IgD-negative memory B cell (primary cell): Measurements from ENCODE around the gene XAGE1B. TPM values are rescaled to one million over a fixed set of nuclear protein-coding genes. Genes with fewer than 3 reads are reported as not detected.
"Not testable (repeated sequence)": the region's sequence is repeated elsewhere in the genome, so short reads cannot be mapped to it uniquely, and the experiment has no call there.

Experiments used
- H3K27ac Mint-ChIP-seq, 3 donors: one replicate each; pipeline ENCODE4 v1.8.0; 2020 to 2022; ENCODE audit warnings: mild to moderate bottlenecking in 3 of 3, mixed read lengths in 3 of 3, moderate library complexity in 1 of 3
- H3K27me3 Mint-ChIP-seq: one replicate; pipeline ENCODE4 v1.8.0; 2021; ENCODE audit warnings: mixed read lengths
- H3K36me3 Mint-ChIP-seq: one replicate; pipeline ENCODE4 v1.8.0; 2020; ENCODE audit warnings: mild to moderate bottlenecking, mixed read lengths
- H3K4me1 Mint-ChIP-seq, 3 donors: one replicate each; pipeline ENCODE4 v1.8.0; 2020 to 2022; ENCODE audit warnings: mixed read lengths in 3 of 3, mild to moderate bottlenecking in 1 of 3
- H3K4me3 Mint-ChIP-seq, 4 donors: one replicate each; pipeline ENCODE4 v1.8.0; 2020 to 2022; ENCODE audit warnings: mild to moderate bottlenecking in 4 of 4, mixed read lengths in 4 of 4, moderate library complexity in 3 of 4
- H3K9me3 Mint-ChIP-seq, 3 donors: one replicate each; pipeline ENCODE4 v1.8.0; 2020 to 2021; ENCODE audit warnings: mixed read lengths in 3 of 3, mild to moderate bottlenecking in 1 of 3
- polyA plus RNA-seq: library from polyadenylated mRNA; unstranded; fragments of 300-500 nt; fragmentation: Illumina TruSeq; gene quantifications from one replicate; pipeline ENCODE4 v1.2.3, GENCODE V29; 2021

Gene XAGE1B, protein sequence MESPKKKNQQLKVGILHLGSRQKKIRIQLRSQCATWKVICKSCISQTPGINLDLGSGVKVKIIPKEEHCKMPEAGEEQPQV
- not detected for polyA plus RNA-seq

DNA sequence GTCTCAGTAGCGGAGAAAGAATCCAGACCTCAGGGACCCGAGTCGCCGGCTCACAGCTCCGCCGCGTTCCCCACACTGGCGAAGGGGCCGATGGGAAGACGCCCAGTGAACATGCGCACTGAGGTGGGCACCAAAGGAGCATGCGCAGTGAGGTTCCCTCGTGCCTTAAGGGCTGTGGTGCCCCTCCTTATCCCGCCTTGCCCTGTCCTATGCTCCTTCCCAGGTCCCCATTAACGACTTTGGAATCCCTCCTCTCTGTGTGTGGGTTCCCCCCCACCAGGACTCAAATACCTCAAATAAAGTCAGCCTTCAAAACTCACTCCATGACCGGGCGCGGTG lies at the start of gene XAGE1B:
XAGE1B (minus strand) TSS at position 77 of the 339 bp plus-strand sequence. CDS start 1,536 bp downstream, outside the sequence.
- H3K4me1 Mint-ChIP-seq, H3K27ac Mint-ChIP-seq, H3K4me3 Mint-ChIP-seq, H3K9me3 Mint-ChIP-seq, H3K27me3 Mint-ChIP-seq, H3K36me3 Mint-ChIP-seq: not testable (repeated sequence)

DNA sequence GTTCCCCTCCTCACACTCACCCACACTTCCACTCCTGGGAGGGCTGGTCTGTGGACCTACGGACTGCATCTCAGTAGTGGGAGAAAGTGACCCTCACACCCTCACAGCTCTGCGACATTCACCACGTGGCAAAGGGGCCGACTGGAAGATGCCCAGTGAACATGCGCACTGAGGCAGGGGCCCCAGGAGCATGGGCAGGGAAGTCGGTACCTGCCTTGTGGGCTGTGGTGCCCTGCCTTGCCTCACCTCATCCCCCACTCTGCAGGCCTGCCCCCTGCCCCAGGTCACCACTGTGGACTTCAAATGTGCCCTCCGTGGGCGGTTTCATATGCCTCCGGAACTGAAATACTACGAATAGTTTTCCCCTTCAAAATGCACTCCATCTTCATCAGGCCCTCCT lies 46.2 kb upstream of the XAGE1B start:
- H3K27ac Mint-ChIP-seq = no peak overlapping the region
- peaks cover 2% of the 10 kb centered on the region for H3K36me3 Mint-ChIP-seq
- no peaks in the 10 kb centered on the region for H3K9me3 Mint-ChIP-seq
- peaks cover 0 to 1% (median 0%) of the 10 kb centered on the region in 3 donors for H3K4me1 Mint-ChIP-seq
- H3K27me3 Mint-ChIP-seq = peaks cover 4% of the 10 kb centered on the region
- no peak overlapping the region for H3K4me3 Mint-ChIP-seq

DNA sequence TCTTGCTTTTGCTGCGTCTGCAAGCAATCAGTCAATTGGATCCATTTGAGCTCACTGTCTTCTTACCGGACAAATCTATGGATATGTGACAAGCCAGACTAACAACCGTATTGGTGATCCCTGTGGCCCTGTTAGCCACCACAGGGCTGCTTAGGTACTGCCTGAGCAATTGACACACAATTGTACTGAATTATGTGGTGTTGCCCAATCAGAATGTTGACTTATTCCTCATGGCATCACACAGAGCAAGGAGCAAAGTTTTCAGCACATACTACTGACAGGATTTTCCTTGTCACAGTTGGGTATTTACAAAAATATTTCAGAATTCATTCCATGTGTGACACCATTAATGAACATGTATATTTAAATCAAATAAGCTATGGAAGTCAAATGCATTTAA lies 41.3 kb upstream of the XAGE1B start:
- H3K4me1 Mint-ChIP-seq = no peaks in the 10 kb centered on the region
- H3K27ac Mint-ChIP-seq = no peak overlapping the region
- no peak overlapping the region for H3K4me3 Mint-ChIP-seq
- no peaks in the 10 kb centered on the region for H3K36me3 Mint-ChIP-seq
- no peaks in the 10 kb centered on the region for H3K27me3 Mint-ChIP-seq
- H3K9me3 Mint-ChIP-seq = no peaks in the 10 kb centered on the region

DNA sequence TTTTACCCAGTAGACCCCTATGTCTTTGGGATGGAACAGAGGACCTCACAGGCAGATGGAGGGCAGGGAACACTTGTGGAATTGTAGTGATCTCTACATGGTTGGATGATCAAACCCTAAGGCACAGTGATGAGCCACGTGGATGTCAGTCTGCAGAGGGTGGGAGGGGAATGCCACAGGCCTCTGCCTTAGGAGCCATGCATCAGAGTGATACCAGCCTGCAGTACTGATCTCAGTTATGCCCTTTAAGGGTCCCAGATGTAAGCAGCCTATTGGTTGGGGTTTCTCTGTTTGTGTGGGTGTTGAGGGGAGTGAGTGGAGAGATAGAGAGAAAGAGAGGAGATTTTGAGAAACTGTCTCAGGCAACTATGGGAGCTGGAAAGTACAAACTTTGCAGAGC lies 39.9 kb upstream of the XAGE1B start:
- Mint-ChIP-seq H3K36me3 (no peaks in the 10 kb centered on the region), H3K9me3 (no peaks in the 10 kb centered on the region), H3K4me3 (no peak overlapping the region), H3K27ac (no peak overlapping the region), H3K27me3 (no peaks in the 10 kb centered on the region), H3K4me1 (no peaks in the 10 kb centered on the region)

DNA sequence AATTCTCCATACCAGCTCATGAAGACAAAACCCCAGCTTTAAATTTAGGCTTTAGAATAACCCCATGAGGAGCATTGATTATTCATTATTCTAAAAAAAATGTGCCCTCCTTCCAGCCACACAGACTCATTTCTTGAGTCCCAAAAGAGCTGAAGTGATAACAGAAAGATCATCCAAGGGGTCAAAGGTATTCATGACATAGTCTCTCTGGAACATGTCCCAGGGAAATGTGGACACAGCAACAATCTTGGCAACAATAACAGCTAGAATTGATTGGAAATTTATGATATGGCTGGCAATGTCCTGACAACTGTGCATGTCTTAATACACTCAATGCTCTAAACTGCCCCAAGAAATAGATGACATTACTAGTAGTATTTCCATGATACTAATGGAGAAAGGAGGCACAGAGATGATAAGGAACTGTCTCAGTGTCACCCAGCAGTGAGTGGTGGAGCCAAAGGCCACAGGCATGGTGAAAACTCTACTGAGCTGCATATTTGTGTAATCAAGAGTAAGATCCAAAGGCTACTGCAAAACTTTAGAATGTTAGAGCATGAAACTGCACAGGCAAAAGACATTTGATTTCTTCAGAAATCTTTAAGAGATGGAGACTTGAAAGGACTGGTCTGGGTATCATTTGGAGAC lies 37.3 kb upstream of the XAGE1B start:
- Mint-ChIP-seq H3K27ac (no peak overlapping the region), H3K27me3 (peaks cover 1% of the 10 kb centered on the region), H3K36me3 (no peaks in the 10 kb centered on the region), H3K9me3 (no peaks in the 10 kb centered on the region), H3K4me3 (no peak overlapping the region), H3K4me1 (no peaks in the 10 kb centered on the region)

DNA sequence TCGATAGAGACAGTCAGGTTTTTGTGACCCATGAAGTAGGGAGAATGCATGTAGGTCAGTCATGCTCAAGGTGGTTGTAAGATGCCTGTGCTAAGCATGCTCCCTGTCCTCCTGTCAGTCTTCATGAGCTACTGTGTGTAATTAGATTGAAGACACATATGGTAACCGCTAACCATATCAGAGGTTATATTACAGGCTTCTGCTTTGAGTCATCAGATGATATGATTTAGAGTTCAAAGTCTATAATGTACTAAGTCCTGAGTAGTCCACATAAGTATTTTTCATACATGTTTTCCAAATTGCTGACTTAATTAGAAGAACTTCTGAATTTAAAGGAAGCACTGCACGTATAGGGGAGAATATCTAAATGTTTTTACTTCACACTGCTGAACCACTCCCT lies 31.9 kb upstream of the XAGE1B start:
- H3K27ac Mint-ChIP-seq, H3K4me1 Mint-ChIP-seq, H3K4me3 Mint-ChIP-seq, H3K9me3 Mint-ChIP-seq, H3K36me3 Mint-ChIP-seq, H3K27me3 Mint-ChIP-seq: not testable (repeated sequence)

DNA sequence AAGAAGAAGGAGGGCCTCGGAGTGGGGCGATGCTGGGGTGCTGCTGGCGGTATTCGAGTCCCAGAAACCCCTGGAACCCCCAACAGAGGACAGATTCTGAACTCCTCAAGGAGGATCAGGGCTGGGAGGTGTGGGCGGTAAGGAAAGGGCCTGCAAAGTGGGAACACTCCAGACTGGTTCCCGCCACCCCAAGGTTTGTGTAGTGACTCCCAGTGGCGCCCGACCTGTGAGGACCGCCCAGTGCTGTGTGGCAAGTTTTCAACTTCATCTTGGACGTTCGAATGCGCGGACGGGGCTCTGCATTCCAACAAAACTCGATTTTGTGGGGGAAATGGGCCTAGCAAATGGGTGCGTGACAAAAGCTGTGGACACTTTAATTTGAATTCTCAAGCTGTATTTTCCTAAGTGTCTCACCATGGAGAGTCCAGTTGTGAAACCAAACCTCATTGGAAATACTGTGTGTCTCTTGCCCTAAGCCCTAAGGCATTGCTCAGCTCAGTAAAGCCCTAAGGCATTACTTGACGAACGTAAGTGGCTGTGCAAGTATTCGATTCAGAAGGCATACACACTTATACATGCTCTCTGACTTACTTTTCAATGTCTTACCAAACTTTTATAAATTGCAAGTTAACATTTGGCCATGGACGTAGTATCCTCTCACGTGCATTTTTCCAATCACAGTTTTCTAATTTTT lies 27.4 kb upstream of the XAGE1B start:
- Mint-ChIP-seq H3K4me1 (no peaks in the 10 kb centered on the region), H3K9me3 (no peaks in the 10 kb centered on the region), H3K4me3 (no peak overlapping the region), H3K27me3 (no peaks in the 10 kb centered on the region), H3K36me3 (no peaks in the 10 kb centered on the region), H3K27ac (no peak overlapping the region)

DNA sequence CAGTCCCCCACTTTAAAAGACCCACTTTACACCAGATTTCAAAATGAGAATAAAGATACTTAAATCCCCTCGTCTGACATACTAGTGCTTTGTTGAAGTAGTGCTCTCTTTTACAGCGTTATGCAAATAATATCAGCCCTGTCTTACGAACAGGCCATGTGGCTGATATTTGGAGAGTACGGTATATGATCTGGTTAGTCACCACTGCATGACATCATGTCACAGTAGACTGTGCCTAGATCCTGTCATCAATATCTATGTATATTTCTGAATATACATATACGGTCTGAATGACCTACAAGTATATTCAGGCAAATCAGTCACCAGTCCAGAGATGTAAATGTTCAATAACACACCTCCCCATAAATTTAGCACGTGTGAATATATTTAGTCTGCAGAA lies 25.4 kb upstream of the XAGE1B start:
- no peaks in the 10 kb centered on the region for H3K27me3 Mint-ChIP-seq
- no peaks in the 10 kb centered on the region for H3K36me3 Mint-ChIP-seq
- no peaks in the 10 kb centered on the region for H3K9me3 Mint-ChIP-seq
- no peaks in the 10 kb centered on the region for H3K4me1 Mint-ChIP-seq
- no peak overlapping the region for H3K27ac Mint-ChIP-seq
- no peak overlapping the region for H3K4me3 Mint-ChIP-seq

DNA sequence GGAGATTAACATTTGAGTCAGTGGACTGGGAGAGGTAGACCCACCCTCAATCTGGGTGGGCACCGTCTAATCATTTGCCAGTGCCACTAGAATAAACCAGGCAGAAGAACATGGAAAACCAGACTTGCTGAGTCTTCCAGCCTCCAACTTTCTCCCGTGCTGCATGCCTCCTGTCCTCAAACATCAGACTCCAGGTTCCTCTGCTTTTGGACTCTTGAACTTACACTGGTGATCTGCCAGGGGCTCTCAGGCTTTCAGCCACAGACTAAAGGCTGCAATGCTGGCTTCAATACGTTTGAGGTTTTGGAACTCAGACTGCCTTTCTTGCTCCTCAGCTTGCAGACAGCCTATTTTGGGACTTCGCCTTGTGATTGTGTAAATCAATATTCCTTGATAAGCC lies 24.2 kb upstream of the XAGE1B start:
- not testable (repeated sequence) for H3K27ac Mint-ChIP-seq, H3K4me3 Mint-ChIP-seq, H3K4me1 Mint-ChIP-seq, H3K36me3 Mint-ChIP-seq, H3K27me3 Mint-ChIP-seq, H3K9me3 Mint-ChIP-seq

DNA sequence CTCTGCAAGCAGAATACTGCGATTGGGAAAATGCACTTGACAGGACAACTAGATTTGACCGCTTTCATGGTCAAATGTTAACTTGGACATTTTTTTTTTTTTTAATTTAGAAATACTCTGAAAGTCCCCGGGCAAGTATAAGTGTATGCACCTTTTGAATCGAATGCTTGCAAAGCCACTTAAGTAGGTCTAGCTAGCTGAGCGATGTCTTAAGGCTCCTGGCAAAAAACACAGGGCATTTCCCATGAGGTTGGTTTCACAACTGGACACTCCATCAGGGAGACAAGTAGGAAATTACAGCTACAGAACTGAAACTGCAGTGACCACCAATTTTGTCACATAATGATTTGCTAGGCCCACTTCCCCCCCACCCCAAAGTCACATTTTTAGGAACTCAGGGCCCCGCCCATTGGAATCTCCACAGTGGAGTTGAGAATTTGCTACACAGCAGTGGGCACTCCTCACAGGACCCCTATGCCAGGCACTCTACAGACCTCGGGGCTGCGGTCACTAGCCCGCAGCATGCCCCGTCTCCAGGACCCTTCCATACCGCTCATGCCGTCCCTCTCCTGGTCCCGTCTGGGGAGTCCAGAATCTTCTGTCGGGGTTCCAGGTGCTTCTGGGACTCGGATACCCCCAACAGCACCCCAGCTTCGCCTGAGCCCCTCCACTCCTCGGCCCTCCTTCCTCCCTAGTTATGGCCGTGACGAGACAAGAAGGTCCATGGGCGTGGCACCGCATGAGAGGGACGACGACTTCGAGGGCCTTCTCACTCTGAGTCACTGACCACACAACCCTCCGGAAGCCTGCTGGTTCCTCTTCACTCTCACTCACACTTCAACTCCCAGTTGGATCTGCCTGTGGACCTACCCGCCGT lies 515 bp downstream of the XAGE1B start:
- not testable (repeated sequence) for H3K36me3 Mint-ChIP-seq, H3K27me3 Mint-ChIP-seq, H3K4me3 Mint-ChIP-seq, H3K9me3 Mint-ChIP-seq, H3K4me1 Mint-ChIP-seq, H3K27ac Mint-ChIP-seq

DNA sequence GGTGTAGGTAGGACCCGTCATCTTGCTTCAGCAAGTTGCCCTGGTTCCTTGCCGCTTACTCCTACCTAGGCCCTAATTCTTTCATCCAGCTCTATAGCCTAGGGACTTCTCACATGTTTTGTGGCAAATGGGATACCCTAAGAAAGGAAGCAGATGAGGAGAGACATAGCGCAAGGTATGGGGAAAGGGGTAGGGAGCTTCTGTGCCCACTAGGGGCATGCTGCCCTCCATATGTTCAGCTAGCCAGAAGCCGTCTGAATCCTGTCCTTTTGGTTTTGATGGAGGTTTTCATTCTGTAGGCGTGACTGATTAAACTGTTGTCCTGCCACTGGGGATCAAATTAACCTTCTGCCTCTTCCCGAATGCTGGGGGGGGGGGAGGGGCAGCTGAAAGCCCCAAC lies 5.7 kb downstream of the XAGE1B start:
- not testable (repeated sequence) for H3K36me3 Mint-ChIP-seq, H3K27me3 Mint-ChIP-seq, H3K9me3 Mint-ChIP-seq

DNA sequence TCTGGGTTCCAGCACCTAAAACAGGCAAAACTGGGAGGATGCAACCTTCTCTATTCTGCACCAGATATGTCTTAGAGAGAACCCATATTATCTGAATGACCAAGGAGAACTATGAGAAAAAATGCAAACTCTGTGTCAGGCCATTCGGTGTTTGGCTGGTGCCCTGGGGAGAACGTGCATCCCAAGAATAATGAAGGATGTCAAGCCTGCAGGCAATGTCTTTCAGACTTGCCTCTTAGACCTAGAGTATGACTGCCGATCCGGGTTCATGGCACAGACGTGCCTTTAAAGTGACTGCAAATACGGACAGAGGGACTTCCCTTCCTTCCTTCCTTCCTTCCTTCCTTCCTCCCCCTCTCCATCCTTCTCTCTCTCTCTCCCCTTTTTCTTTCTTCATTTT lies 6.9 kb downstream of the XAGE1B start:
- Mint-ChIP-seq H3K27ac (no peak overlapping the region), H3K9me3 (no peaks in the 10 kb centered on the region), H3K36me3 (peaks cover 2% of the 10 kb centered on the region), H3K4me1 (no peaks in the 10 kb centered on the region), H3K4me3 (no peak overlapping the region), H3K27me3 (peaks cover 5% of the 10 kb centered on the region)

More for the DNA sequence above, 5.7 kb downstream of the XAGE1B start:
- not testable (repeated sequence) for H3K4me3 Mint-ChIP-seq, H3K27ac Mint-ChIP-seq, H3K4me1 Mint-ChIP-seq

DNA sequence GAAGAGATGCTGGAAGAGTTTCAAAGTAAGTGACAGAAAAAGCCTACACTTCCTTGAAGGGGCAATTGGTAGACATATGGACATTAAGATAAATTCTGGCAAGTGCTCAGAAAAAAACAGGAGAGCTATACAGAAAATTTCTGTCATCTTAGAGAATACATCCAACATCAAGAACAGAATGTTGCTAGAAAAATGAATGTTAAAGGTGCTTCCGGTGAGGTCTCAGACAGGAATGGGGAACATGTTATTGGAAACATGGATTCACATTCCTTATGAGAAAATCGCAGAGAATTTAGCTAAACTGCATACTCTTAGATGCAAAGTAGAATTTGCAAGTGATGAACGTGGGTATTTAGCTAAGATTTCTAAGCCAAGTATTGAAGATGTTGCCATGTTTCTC lies 9.5 kb downstream of the XAGE1B start:
- Mint-ChIP-seq H3K9me3 (no peaks in the 10 kb centered on the region), H3K4me1 (no peaks in the 10 kb centered on the region), H3K36me3 (peaks cover 2% of the 10 kb centered on the region), H3K4me3 (no peak overlapping the region), H3K27ac (no peak overlapping the region), H3K27me3 (peaks cover 7% of the 10 kb centered on the region)

DNA sequence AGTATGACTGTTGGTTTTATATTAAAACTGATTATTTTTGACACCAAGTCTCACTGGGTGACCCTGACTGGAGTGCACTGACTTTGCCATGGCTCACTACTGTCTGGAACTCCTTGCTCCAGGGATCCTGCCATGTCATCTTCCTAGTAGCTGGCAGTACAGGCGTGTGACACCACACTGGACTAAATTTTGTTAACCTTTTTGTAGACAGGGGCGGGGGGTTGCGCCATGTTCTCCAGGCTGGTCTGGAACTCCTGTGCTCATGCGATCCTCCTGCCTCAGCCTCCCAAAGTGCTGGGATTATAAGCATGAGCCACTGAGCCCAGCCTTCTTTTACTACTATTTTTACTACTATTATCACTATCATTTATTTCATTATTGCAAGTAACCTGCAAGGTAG lies 12.3 kb downstream of the XAGE1B start:
- H3K27ac Mint-ChIP-seq = no peak overlapping the region
- no peaks in the 10 kb centered on the region for H3K36me3 Mint-ChIP-seq
- H3K27me3 Mint-ChIP-seq = peaks cover 7% of the 10 kb centered on the region
- H3K9me3 Mint-ChIP-seq = no peaks in the 10 kb centered on the region
- no peaks in the 10 kb centered on the region for H3K4me1 Mint-ChIP-seq
- H3K4me3 Mint-ChIP-seq = no peak overlapping the region

DNA sequence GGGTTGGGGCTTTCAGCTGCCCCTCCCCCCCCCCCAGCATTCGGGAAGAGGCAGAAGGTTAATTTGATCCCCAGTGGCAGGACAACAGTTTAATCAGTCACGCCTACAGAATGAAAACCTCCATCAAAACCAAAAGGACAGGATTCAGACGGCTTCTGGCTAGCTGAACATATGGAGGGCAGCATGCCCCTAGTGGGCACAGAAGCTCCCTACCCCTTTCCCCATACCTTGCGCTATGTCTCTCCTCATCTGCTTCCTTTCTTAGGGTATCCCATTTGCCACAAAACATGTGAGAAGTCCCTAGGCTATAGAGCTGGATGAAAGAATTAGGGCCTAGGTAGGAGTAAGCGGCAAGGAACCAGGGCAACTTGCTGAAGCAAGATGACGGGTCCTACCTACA lies 15.5 kb downstream of the XAGE1B start:
- H3K4me1 Mint-ChIP-seq, H3K4me3 Mint-ChIP-seq, H3K9me3 Mint-ChIP-seq, H3K27me3 Mint-ChIP-seq, H3K27ac Mint-ChIP-seq, H3K36me3 Mint-ChIP-seq: not testable (repeated sequence)

DNA sequence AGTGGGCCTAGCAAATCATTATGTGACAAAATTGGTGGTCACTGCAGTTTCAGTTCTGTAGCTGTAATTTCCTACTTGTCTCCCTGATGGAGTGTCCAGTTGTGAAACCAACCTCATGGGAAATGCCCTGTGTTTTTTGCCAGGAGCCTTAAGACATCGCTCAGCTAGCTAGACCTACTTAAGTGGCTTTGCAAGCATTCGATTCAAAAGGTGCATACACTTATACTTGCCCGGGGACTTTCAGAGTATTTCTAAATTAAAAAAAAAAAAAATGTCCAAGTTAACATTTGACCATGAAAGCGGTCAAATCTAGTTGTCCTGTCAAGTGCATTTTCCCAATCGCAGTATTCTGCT lies 20.5 kb downstream of the XAGE1B start:
- H3K9me3 Mint-ChIP-seq, H3K27me3 Mint-ChIP-seq, H3K36me3 Mint-ChIP-seq, H3K4me3 Mint-ChIP-seq, H3K4me1 Mint-ChIP-seq, H3K27ac Mint-ChIP-seq: not testable (repeated sequence)
